ENCODE measurements around the gene PLEKHG4B.

Gene PLEKHG4B

GRCh38 chr5:155651-156410, 63.9 kb downstream of the PLEKHG4B start:
- no peak for DNase-seq (ENCODE audit: insufficient read length)
- TF ChIP-seq TAF1 (IDR thresholded peaks at IDR 0.05; ENCODE audit: borderline replicate concordance, low read depth, low read length) (no peak), POLR2AphosphoS5 (IDR thresholded peaks at IDR 0.05; ENCODE audit: low read depth, low read length) (no peak), POLR2A (IDR thresholded peaks at IDR 0.05; ENCODE audit: low read depth, low read length) (no peak)
- no peak for FAIRE-seq

GRCh38 chr5:156411-157072, 64.6 kb downstream of the PLEKHG4B start:
- DNase-seq (ENCODE audit: insufficient read length) (no peak), FAIRE-seq (no peak)
- TF ChIP-seq POLR2AphosphoS5 (IDR thresholded peaks at IDR 0.05; ENCODE audit: low read depth, low read length) (no peak), TAF1 (IDR thresholded peaks at IDR 0.05; ENCODE audit: borderline replicate concordance, low read depth, low read length) (no peak), POLR2A (IDR thresholded peaks at IDR 0.05; ENCODE audit: low read depth, low read length) (no peak)

GRCh38 chr5:157126-157715, 65.3 kb downstream of the PLEKHG4B start:
- no peak for TF ChIP-seq TAF1 (IDR thresholded peaks at IDR 0.05; ENCODE audit: borderline replicate concordance, low read depth, low read length)
- TF ChIP-seq POLR2A (IDR thresholded peaks at IDR 0.05; ENCODE audit: low read depth, low read length), result no peak
- TF ChIP-seq POLR2AphosphoS5 (IDR thresholded peaks at IDR 0.05; ENCODE audit: low read depth, low read length), result no peak
- FAIRE-seq (no peak), DNase-seq (ENCODE audit: insufficient read length) (no peak)

- FAIRE-seq (no peak), DNase-seq (ENCODE audit: insufficient read length) (no peak)
- no peak for TF ChIP-seq POLR2AphosphoS5 (IDR thresholded peaks at IDR 0.05; ENCODE audit: low read depth, low read length)
- no peak for TF ChIP-seq POLR2A (IDR thresholded peaks at IDR 0.05; ENCODE audit: low read depth, low read length)
- no peak for TF ChIP-seq TAF1 (IDR thresholded peaks at IDR 0.05; ENCODE audit: borderline replicate concordance, low read depth, low read length)
Measured at GRCh38 chr5:157801-158200, 65.8 kb downstream of the PLEKHG4B start.

- no peak for TF ChIP-seq POLR2AphosphoS5 (IDR thresholded peaks at IDR 0.05; ENCODE audit: low read depth, low read length)
- no peak for TF ChIP-seq POLR2A (IDR thresholded peaks at IDR 0.05; ENCODE audit: low read depth, low read length)
- no peak for TF ChIP-seq TAF1 (IDR thresholded peaks at IDR 0.05; ENCODE audit: borderline replicate concordance, low read depth, low read length)
- FAIRE-seq (no peak), DNase-seq (ENCODE audit: insufficient read length) (no peak)
Measured at GRCh38 chr5:158807-159447, 67.0 kb downstream of the PLEKHG4B start.

- no peak for FAIRE-seq
- TF ChIP-seq POLR2AphosphoS5 (IDR thresholded peaks at IDR 0.05; ENCODE audit: low read depth, low read length), result no peak
- TF ChIP-seq POLR2A (IDR thresholded peaks at IDR 0.05; ENCODE audit: low read depth, low read length), result no peak
- no peak for TF ChIP-seq TAF1 (IDR thresholded peaks at IDR 0.05; ENCODE audit: borderline replicate concordance, low read depth, low read length)
- no peak for DNase-seq (ENCODE audit: insufficient read length)
Measured at GRCh38 chr5:159448-160172, 67.6 kb downstream of the PLEKHG4B start.

- TF ChIP-seq POLR2AphosphoS5 (IDR thresholded peaks at IDR 0.05; ENCODE audit: low read depth, low read length), result no peak
- no peak for TF ChIP-seq POLR2A (IDR thresholded peaks at IDR 0.05; ENCODE audit: low read depth, low read length)
- TF ChIP-seq TAF1 (IDR thresholded peaks at IDR 0.05; ENCODE audit: borderline replicate concordance, low read depth, low read length), result no peak
- FAIRE-seq, result no peak
- no peak for DNase-seq (ENCODE audit: insufficient read length)
Measured at GRCh38 chr5:160173-160510, 68.2 kb downstream of the PLEKHG4B start.

- DNase-seq (ENCODE audit: insufficient read length) (no peak), FAIRE-seq (no peak)
- TF ChIP-seq TAF1 (IDR thresholded peaks at IDR 0.05; ENCODE audit: borderline replicate concordance, low read depth, low read length), result no peak
- no peak for TF ChIP-seq POLR2AphosphoS5 (IDR thresholded peaks at IDR 0.05; ENCODE audit: low read depth, low read length)
- no peak for TF ChIP-seq POLR2A (IDR thresholded peaks at IDR 0.05; ENCODE audit: low read depth, low read length)
Measured at GRCh38 chr5:160921-161802, 69.2 kb downstream of the PLEKHG4B start.

GRCh38 chr5:161803-162110, 69.8 kb downstream of the PLEKHG4B start:
- FAIRE-seq (no peak), DNase-seq (ENCODE audit: insufficient read length) (no peak)
- TF ChIP-seq POLR2AphosphoS5 (IDR thresholded peaks at IDR 0.05; ENCODE audit: low read depth, low read length), result no peak
- no peak for TF ChIP-seq POLR2A (IDR thresholded peaks at IDR 0.05; ENCODE audit: low read depth, low read length)
- TF ChIP-seq TAF1 (IDR thresholded peaks at IDR 0.05; ENCODE audit: borderline replicate concordance, low read depth, low read length), result no peak

GRCh38 chr5:162190-162564, 70.2 kb downstream of the PLEKHG4B start:
- DNase-seq (ENCODE audit: insufficient read length) (no peak), FAIRE-seq (no peak)
- TF ChIP-seq POLR2A (IDR thresholded peaks at IDR 0.05; ENCODE audit: low read depth, low read length), result no peak
- no peak for TF ChIP-seq TAF1 (IDR thresholded peaks at IDR 0.05; ENCODE audit: borderline replicate concordance, low read depth, low read length)
- no peak for TF ChIP-seq POLR2AphosphoS5 (IDR thresholded peaks at IDR 0.05; ENCODE audit: low read depth, low read length)
